SKM-1 treated with dmso at 0.1 percent for 144 hours (cell line): Measurements from ENCODE around the gene DPPA5.
A peak's percentile ranks its signal among the peaks of the same experiment; 100 is the strongest.
"Not testable (repeated sequence)": the region's sequence is repeated elsewhere in the genome, so short reads cannot be mapped to it uniquely, and the experiment has no call there.

Experiments
- DNase-seq: peaks from one replicate; lab custom pipeline; 2025; ENCODE audit not compliant: unreplicated experiment; lab: John Stamatoyannopoulos, UW

Gene DPPA5, protein sequence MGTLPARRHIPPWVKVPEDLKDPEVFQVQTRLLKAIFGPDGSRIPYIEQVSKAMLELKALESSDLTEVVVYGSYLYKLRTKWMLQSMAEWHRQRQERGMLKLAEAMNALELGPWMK

DNA sequence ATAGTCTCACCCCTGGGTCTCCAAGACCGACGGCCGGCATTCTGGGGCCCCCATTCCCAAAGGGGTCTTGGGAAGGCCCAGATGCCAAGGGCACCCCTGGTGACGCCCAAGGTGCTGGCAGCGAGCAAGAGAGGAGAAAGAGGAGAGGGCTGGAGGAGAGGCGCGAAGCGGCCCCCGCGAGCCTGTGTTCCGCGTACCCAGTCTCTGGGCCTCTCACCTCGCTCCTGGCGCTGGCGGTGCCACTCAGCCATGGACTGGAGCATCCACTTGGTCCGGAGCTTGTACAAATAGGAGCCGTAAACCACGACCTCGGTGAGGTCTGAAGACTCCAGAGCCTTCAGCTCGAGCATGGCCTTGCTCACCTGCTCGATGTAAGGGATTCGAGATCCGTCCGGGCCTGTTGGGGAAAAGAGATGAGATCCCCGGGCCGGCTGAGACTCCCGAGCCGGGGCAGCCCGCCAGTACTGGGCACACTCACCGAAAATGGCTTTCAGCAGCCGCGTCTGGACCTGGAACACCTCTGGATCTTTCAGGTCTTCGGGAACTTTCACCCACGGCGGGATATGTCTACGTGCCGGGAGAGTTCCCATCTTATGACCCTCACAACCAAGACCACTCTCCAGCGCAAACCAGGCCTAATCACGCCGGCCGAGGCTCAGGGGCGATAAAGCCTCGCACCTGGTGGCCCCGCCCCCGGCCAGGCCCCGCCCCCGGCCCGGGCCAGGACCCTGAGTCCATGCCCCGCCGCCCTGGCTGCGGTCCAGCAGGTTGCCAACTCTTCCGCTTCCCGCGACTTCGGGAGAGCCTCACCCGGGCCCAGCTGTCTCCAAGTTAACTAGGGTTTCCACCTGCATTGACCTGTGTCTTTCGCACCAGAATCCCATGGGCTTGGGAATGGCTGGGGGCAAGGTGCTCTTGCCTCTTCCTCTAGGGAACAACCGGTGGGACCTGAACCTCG is at the start of gene DPPA5:
DPPA5 (minus strand) TSS at position 641 of the 958 bp plus-strand sequence; CDS start at position 590, 51 bp downstream.
- DNase-seq: no peak

DNA sequence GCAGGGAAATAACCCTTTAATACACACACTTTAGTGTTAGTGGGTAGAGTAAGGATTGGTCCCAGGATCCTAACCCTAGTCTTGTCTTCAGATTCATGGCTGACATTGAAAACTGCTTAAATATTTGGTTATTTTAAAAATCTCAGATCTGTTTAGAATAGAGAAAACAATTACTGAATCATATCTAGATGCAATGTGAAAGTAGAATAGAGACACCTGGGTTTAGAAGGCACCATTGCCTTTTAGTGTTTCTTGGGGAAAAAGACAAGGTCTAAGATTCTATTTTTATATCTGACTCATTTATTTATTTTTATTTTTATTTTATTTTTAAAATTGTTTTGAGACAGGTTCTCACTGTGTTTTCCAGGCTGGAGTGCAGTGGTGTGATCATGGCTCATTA is 46.6 kb upstream of the DPPA5 start:
- no peak for DNase-seq

DNA sequence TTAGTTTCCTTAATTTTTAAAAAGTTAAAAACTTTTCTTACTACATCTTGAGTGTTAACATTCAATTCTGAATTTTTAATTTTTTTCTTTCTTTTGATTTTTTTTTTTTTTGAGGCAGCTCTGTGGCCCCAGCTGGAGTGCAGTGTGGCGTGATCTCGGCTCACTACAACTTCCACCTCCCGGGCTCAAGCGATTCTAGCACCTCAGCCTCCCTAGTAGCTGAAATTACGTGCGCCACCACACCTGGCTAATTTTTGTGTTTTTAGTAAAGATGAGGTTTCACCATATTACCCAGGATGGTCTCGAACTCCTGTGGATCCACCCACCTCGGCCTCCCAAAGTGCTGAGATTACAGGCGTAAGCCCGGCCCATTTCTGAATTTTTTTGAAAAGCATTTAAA is 41.8 kb upstream of the DPPA5 start:
- no peak for DNase-seq

DNA sequence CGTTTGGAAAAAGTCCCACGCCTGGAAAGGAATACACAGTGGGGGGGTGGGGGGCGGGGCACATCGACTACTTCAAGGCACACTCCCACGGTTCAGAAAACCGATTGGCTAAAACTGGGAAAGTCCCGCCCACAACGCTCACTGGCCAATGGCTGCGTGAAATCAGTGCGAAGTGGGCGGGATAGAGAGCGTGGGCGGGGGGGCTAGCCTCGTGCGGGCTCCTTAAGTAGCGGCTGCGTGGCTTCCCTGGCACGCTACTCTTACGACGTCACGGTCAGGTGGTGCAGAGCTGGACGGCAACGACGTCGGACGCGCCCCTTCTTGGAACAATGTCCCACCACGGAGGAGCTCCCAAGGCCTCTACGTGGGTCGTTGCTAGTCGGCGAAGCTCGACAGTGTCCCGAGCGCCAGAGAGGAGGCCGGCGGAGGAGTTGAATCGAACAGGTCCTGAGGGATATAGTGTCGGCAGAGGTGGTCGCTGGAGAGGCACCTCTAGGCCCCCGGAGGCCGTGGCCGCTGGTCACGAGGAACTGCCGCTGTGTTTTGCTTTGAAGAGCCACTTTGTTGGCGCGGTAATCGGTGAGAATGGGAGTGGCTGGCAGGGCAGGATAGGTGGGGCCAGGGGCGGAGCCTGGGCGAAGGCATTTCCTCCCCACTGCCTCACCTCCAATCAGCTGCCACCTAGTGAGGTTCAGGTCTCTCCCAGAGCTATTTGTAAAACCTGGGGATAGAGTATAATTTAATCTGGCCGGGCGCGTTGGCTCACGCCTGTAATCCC is 40.7 kb upstream of the DPPA5 start, which contains the start of gene DDX43:
DDX43 (plus strand) TSS at position 252 of the 778 bp plus-strand sequence; CDS start at position 330, 78 bp downstream.
- DNase-seq: peak; percentile 59

DNA sequence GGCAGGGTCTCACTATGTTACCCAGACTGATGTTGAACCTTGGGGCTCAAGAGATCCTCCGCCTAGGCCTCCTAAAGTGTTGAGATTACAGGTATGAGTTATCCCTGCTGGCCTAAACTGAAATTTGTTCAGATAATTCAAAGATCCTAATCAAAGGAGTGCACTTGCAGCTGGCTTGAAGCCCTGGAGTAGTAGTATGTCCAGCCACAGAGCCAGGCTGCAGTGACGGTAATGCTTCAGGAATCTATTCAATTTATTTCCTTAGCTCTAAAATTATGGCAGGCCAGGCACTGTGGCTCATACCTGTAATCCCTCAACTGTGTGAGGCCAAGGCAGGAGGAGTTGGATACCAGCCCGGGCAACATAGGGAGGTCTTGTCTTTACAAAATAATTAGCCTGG is 39.2 kb upstream of the DPPA5 start:
- DNase-seq: no peak

DNA sequence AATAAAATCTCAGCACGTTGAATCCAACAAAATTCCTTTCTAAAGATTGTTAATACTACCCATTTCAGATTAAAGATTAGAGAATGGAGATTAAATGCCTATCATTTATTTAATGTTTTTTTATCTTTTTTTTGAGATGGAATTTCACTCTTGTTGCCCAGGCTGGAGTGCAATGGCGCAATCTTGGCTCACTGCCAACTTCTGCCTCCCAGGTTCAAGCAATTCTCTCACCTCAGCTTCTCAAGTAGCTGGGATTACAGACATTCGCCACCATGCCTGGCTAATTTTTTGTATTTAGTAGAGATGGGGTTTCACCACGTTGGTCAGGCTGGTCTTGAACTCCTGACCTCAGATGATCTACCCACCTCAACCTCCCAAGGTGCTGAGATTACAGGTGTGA is 38.1 kb upstream of the DPPA5 start:
- not testable (repeated sequence) for DNase-seq

DNA sequence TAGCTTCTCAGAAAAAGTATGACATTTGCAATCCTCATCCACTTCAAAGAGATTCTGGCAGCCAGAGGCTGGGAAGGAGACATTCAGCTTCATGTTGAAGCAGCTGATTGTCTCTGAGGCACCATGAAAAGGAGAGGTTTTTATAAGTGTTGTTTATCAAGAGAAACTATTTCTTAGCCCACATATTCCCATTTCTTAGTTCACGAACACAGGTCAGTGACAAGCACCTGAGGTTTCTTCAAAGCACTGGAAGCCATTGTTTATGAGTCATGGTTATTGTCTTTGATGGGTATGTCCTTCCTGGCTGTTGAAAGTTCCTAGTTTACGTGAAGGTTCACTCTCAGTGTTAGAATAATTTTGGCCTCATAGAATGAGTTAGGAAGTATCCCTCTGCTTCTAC is 37.6 kb upstream of the DPPA5 start:
- no peak for DNase-seq

DNA sequence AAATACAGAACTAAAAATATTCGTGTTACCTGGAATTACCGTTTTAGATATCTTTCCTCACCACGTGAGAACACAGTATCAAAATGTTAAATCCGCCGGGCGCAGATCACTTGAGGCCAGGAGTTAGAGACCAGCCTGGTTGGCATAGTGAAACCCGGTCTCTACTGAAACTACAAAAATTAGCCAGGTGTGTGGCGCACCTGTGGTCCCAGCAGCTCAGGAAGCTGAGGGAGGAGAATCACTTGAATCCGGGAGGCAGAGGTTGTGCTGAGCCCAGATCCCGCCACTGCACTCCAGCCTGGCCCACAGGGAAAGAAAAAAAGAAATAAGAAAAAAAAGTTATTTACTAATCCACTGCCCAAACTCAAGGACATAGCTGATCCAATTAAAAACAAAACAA is 35.8 kb upstream of the DPPA5 start:
- DNase-seq: no peak

DNA sequence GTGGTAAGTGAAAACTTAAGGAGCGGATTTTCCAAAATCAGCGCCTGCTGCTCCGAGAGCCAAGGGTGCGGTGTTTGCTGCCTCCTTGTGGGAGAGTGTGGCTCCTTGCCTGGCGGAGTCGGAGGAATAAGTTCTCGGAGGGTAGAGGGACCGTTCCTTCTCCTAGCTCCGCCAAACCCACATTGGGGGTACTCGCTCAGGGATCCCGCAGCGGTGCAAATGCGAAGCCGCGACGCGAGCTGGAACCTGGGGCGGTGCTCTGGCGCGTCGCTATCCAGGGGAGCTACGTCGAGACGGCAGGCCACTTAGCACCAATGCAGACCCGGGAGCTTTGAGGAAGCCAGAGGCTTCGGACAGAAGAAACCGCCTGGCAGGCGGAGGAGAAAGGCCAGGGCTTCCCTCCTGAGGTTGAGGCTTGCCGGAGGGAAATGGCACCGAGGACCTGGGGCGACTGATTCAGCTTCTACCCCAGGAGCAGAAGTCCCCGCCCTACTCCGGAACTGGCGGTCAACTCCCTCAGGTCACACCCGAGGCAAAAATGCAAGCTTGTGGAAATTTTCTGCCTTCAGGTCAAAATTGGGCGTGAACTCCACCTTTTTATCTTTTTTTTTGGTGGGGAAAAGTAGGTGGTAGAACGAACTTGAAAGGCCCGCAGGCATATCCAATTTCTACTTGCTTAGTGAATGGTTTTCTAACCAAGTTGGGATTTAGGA is 34.9 kb upstream of the DPPA5 start:
- peak; percentile 75 for DNase-seq

DNA sequence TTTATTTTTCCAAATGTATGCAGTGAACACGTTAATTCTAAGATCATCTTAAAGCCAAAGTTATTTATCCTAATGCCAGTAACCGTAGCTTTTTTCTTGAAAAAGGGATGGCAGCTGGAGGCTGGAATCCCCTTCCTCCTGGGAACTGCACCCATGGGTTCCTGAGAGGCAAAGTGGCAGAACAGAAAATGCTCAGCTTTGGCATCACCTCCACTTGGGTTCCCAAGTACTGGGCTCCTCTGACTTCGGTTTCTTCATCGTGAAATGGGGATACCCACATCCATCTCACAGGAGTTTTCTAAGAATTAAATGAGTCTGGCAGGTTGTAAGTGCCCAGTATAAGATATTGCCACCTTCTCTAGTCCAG is 34.3 kb upstream of the DPPA5 start:
- no peak for DNase-seq

DNA sequence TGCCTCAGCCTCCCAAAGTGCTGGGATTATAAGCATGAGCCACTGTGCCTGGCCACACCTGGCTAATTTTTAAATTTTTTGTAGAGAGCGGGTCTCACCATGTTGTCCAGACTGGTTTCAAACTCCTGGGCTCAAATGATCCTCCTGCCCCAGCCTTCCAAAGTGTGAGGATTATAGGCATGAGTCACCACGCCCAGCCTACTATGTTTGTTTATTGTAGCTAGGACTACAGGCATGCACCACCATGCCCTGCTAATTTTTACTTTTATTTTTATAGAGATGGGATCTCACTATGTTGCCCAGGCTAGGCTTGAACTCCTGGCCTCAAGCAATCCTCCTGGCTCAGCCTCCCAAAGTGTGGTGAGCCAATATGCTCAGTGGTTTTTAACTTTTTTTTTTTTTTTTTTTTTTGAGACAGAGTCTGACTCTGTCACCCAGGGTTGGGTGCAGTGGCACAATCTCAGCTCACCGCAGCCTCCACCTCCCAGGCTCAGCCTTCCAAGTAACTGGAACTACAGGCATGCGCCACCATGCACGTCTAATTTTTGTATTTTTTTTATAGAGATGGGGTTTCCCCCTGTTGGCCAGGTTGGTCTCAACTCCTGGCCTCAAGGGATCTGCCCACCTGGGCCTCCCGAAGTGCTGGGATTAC is 28.5 kb upstream of the DPPA5 start:
- no peak for DNase-seq

DNA sequence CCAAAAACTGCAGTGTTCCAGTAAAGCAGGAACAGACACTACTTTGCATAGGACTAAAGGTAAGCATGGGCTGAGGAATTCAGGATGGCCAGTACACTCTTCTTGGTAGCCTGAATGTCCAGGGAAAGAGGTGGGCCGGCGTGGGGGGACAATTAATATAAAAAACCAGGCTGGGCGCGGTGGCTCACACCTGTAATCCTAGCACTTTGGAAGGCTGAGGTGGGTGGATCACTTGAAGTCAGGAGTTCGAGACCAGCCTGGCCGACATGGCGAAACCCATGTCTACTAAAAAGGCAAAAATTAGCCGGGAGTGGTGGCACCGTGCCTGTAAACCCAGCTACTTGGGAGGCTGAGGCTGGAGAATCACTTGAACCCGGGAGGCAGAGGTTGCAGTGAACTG is 27.5 kb upstream of the DPPA5 start:
- not testable (repeated sequence) for DNase-seq

DNA sequence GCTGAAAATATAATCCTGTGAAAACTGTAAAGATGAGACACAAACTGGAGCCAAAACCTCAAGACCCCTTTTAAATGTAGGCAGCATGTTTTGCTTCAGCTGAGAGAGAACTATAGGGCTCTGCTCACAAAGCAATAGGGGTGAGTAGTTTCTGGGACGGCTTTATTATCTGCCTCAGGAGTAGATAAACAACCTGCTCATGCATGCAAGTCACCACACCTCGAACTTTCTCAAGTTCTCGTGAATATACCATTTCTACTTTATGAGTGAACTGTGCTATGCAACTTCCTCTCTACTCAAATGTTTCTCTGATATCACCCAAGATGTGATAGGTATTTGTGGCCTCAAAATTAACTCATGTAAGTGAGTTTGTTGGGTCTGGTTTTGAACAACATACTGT is 23.1 kb upstream of the DPPA5 start:
- no peak for DNase-seq

DNA sequence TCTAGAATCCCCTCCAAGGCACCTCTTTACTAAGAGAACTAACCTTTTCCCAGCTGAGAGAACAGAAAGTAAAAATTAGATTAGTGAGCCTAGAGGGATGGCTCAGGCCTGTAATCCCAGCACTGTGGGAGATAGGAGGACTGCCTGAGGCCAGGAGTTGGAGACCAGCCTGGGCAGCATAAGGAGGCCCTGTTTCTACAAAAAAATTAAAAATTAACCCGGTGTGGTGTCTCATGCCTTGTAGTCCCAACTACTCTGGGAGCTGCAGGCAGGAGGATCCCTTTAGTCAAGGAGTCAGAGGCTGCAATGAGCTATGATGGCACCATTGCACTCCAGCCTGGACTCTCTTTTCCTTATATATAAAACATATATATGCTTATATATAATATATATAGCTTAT is 21.1 kb upstream of the DPPA5 start:
- DNase-seq: no peak

DNA sequence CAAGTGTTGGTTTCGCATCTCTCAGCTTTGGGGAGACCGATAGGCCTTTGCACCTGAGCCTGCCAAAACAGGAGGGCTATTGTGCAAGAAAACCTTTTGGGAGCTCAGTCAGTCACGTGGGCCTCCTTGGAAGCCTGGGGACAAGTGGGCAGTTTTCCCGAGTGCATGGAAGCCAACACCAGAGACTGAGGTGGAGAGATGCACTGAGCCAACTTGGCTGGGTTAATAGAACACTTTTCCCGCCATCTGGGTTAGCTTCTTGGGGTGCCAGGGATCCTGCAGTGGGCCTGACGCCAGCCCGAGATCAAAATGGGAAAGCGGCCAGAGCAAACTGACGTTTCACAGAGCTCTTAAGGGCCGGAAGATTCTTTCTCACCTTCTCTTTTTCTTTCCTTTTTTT is 18.4 kb upstream of the DPPA5 start:
- DNase-seq: no peak

DNA sequence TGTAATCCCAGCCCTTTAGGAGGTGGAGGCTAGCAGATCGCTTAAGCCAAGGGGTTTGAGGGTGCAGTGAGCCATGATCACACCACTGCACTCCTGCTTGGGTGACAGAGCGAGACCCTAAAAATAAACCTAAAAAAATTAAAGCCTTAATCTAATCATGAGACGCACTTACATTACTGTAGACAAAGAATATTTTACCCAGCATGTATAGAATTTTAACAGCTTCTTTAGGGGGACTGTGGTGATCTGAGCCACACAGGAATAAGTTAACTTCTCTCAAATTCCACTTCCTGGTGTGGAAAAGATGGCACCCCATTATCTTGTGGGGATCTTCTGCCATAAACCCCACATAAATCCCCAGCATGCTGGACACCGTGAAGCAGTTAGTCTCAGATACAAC is 17.9 kb upstream of the DPPA5 start:
- DNase-seq: no peak

DNA sequence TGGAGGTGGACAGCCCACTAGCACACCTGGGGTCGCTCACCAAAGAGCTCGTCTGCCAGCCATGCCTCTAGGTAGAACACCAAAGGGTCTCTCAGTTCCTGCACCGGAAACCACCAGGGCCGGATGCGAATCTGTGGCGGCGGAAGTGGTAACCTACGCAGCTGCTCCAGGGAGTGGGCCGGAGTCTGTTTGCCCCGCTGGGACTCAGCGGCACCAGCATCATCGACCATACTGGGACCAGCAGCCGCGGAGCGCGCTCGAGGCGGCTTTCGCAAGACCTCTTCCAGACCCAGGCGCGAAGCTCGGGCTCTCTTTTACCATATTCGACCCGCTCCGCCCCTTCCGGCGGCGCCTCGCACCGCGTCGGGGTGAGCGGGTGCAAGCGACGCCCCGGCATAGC is 15.5 kb upstream of the DPPA5 start, which contains the start of gene OOEP:
OOEP (minus strand) TSS at position 335 of the 400 bp plus-strand sequence; CDS start at position 230, 105 bp downstream.
- DNase-seq: no peak

DNA sequence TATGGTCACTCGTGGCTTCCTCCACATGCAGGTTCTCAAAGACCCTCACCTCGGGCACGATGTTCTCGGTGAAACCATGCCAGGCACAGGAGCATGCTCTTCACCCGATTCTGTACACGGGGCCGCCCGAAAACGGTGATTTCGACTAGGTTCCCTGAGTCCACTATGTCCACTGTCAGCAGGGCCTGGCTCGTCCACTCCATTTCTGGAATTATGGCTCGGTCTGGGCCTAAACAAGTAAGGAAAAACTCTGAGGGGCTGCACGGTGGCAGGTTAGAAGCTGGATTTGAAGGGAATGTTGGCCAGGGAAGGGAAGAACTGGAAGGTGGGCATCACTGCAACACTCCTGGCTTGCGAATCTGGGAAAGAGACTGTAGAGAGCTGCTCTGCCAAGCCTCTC is 15.1 kb upstream of the DPPA5 start:
- no peak for DNase-seq

DNA sequence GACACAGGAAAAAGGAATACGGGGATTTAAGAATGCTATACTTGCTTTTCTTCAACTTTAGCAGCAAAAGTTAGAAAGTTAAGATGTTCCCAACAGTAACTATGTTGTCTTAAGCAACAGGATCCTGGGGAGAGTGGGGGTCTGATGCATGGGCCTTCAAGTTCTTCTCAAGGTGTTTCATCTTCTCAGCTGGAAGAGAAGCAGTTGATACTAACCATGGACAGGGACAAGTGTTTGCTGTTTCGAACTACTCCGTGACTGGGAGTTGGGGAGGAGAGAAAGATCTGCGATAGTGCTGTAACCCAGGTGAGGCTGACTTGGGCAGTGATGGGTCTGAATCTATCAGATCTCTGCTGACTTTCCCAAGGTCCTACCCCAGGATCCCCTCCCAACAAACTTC is 14.6 kb upstream of the DPPA5 start:
- no peak for DNase-seq

DNA sequence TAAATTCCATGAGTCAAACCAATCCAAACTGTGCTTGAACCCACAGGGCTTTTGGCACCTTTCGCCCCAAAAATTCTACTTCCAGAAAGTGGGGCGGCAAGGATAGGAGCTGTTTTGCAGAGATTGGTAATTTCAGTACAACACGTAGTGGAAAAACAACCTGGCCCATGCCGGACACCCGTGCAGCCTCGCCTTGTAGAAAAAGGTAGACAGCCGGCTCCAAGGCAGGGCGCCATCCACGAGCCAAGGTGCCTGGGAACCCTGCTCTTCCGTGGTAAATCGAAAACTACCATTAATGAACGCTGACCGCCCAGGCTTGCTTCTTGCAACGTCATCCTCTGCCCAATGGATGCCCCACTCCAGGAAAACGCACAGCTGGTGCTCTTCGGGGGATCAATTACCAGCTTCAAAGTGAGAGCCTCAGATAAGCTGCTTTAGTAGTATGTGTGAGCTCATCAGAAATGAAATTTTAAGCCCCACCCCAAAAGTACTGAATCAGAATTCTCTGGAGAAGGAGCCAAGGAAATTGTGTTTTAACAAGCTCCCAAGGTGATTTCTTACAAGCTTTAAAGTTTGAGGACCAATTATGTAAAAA is 13.8 kb upstream of the DPPA5 start:
- no peak for DNase-seq
